PFSK-1 (cell line): ENCODE data around the gene KBTBD8.

Experiments used
- FOXP2 ChIP-seq: optimal IDR thresholded peaks from 2 replicates; pipeline ENCODE3; 2011; ENCODE audit warnings: borderline replicate concordance, control low read depth, inconsistent platforms; ENCODE audit not compliant: insufficient read depth; ENCODE audit errors: extremely low read length, extremely low read depth
- POLR2AphosphoS5 ChIP-seq: IDR thresholded peaks from 2 replicates; pipeline ENCODE4 v1.6.1; 2012; ENCODE audit warnings: low read depth, mild to moderate bottlenecking, control low read depth, low read length, moderate library complexity
- SIN3A ChIP-seq: IDR thresholded peaks from 2 replicates; pipeline ENCODE4 v1.6.1; 2012; ENCODE audit warnings: mild to moderate bottlenecking, low read length, moderate library complexity, borderline replicate concordance; ENCODE audit not compliant: insufficient read depth
- TAF1 ChIP-seq: IDR thresholded peaks from 2 replicates; pipeline ENCODE4 v1.6.1; 2012; ENCODE audit warnings: low read length, control low read depth, borderline replicate concordance; ENCODE audit not compliant: insufficient read depth
- TF ChIP-seq, protein P1 (sequence below), 2 experiments: IDR thresholded peaks; 2 replicates each; pipeline versions ENCODE4 v1.6.1 to v1.8.0; 2011 to 2012; ENCODE audit warnings: low read depth in 2 of 2, low read length in 2 of 2, control low read depth in 1 of 2, inconsistent platforms in 1 of 2, mild to moderate bottlenecking in 1 of 2, moderate library complexity in 1 of 2; ENCODE audit not compliant: insufficient read depth in 1 of 2

Gene KBTBD8

DNA sequence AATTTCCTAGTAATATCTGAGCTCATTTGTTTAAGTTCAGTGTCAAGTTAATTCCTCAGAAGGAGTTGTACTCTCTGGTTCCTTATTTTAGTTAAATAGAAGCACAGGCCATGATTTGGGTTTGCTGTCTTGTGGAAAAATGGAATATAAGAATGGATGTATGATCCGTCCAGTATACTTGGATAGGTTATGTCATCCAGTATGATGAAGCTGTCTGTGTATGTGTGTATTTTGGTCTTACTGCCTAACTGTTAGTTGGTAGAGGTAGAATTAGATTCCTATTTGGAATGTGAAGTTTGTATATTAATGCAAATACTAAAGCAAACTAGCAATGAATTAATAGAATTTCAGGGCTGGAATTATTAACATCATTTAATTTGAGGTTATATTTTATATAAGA lies 7.9 kb downstream of the KBTBD8 start:
- TF ChIP-seq SIN3A (no peak), POLR2AphosphoS5 (no peak), FOXP2 (no peak), TAF1 (no peak)
- TF ChIP-seq, protein P1, sequence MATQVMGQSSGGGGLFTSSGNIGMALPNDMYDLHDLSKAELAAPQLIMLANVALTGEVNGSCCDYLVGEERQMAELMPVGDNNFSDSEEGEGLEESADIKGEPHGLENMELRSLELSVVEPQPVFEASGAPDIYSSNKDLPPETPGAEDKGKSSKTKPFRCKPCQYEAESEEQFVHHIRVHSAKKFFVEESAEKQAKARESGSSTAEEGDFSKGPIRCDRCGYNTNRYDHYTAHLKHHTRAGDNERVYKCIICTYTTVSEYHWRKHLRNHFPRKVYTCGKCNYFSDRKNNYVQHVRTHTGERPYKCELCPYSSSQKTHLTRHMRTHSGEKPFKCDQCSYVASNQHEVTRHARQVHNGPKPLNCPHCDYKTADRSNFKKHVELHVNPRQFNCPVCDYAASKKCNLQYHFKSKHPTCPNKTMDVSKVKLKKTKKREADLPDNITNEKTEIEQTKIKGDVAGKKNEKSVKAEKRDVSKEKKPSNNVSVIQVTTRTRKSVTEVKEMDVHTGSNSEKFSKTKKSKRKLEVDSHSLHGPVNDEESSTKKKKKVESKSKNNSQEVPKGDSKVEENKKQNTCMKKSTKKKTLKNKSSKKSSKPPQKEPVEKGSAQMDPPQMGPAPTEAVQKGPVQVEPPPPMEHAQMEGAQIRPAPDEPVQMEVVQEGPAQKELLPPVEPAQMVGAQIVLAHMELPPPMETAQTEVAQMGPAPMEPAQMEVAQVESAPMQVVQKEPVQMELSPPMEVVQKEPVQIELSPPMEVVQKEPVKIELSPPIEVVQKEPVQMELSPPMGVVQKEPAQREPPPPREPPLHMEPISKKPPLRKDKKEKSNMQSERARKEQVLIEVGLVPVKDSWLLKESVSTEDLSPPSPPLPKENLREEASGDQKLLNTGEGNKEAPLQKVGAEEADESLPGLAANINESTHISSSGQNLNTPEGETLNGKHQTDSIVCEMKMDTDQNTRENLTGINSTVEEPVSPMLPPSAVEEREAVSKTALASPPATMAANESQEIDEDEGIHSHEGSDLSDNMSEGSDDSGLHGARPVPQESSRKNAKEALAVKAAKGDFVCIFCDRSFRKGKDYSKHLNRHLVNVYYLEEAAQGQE (IDR thresholded peaks at IDR 0.05; ENCODE audit: insufficient read depth in 1 of 2, low read depth in 2 of 2, low read length in 2 of 2) = no peak

DNA sequence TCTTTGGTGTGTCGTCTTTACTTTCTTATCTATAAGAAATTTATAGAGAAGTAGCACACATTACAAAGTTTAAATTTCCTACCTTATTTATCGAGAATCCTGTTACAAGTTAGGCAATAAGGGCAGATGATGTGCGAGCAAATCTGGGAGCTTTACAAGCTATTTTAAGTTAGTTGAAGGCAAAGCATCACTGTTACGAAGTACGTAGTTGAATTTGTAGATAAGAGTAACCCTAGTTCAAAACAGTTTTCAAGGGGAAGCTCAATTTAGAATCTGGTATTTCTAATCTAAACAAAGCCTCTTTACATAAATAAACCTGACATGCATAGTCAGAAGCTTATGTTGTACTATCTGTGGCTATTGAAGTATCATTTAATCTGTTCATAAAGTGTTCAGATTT lies 8.4 kb downstream of the KBTBD8 start:
- TF ChIP-seq, protein P1 (IDR thresholded peaks at IDR 0.05; ENCODE audit: insufficient read depth in 1 of 2, low read depth in 2 of 2, low read length in 2 of 2) = no peak
- TF ChIP-seq TAF1 = no peak
- TF ChIP-seq FOXP2 = no peak
- no peak for TF ChIP-seq POLR2AphosphoS5
- TF ChIP-seq SIN3A = no peak

DNA sequence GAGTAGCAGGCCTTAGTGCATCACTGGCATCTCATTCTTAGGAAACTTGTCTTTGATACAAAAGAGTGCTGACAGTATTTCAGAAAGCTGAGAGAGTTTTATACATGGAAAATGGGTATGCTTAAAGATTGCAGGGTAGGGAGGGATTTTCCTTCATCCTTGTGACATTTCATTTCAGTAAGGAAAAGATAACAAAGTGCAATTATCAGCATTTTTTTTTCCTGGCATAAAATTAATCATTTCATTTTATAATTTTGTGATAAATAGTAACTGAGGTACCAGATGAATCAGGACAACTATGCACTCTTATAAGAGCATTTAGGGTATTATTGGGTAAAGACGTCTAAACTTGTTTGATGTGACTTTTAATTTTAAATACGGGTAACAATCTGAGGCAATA lies 10.3 kb downstream of the KBTBD8 start:
- TF ChIP-seq FOXP2 = no peak

DNA sequence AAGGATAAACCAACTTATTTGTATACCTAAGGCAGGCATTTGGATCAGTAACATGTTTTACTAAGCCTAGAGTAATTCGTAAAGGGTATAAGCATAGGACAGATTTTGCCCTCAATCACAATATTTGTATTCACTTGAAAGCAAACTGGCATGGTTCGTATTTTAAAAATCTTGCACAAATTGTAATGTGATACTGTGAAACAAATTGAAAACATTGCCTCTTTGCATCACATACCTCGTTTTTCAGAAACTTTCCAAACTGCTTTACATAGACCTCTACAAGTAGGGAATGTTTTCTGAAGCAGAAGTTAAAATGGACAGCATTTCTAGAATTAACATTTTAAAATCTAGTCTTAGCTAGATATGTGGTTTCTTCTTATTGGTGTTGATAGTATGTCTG lies 11.6 kb downstream of the KBTBD8 start:
- no peak for TF ChIP-seq SIN3A
- TF ChIP-seq, protein P1 (IDR thresholded peaks at IDR 0.05; ENCODE audit: insufficient read depth in 1 of 2, low read depth in 2 of 2, low read length in 2 of 2) = no peak
- no peak for TF ChIP-seq POLR2AphosphoS5
- TF ChIP-seq TAF1 = no peak

DNA sequence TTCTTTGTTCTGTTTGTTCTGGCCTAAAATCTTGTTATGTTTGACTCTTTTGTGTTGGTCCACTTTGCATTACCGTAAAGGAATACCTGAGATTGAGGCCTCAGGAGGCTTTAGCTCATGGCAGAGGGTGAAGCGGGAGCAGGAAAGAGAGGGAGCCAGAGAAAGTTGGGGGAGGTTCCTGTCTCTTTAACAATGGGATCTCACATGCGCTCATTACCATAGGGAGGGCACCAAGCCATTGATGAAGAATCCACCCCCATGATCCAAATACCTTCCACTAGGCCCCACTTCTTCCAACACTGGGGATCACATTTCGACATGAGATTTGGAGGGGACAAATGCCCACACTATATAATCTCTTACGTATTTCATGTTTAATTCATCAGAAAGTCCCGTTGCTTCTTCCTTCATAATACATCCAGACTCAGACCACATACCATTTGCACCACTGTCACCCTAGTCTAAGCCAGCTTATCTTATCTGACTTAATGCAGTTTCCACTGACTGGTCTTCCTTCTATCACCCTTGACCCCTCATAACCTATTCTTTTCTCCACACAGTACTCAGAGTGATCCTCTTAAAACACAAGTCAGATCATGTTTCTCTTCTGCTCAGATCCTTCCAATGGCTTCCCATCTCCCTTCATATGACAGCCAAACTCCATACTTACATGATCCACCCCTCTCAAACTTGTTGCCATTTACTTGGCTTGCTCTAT lies 13.5 kb downstream of the KBTBD8 start:
- TF ChIP-seq FOXP2 (no peak), SIN3A (no peak), POLR2AphosphoS5 (no peak), TAF1 (no peak)
- TF ChIP-seq, protein P1 (IDR thresholded peaks at IDR 0.05; ENCODE audit: insufficient read depth in 1 of 2, low read depth in 2 of 2, low read length in 2 of 2) = no peak
